ENCODE results near the gene NCOR1.
"Not testable (repeated sequence)": the region's sequence is repeated elsewhere in the genome, so short reads cannot be mapped to it uniquely, and the experiment has no call there.

NCOR1 gene

GRCh38 chr17:16243385-16243784, 28.1 kb upstream of the NCOR1 start:
- Histone ChIP-seq H3K36me3 (replicated peaks; ENCODE audit: low read depth, low read length) (no peaks in the 10 kb centered on the region), H3K4me2 (ENCODE audit: low read length) (peak overlapping the region; percentile 44), H3K27ac (ENCODE audit: low read length) (0 out of 2 replicates have a peak overlapping the region, but pooled peaks have one; percentile 17), H2AFZ (ENCODE audit: low read depth, low read length) (peak overlapping the region; percentile 48; the same call in 1 of the 2 replicates), H3K27me3 (ENCODE audit: low read depth, low read length) (no peaks in the 10 kb centered on the region), H4K20me1 (ENCODE audit: insufficient read depth, low read length) (no peaks in the 10 kb centered on the region), H3K9ac (ENCODE audit: low read length) (no peak overlapping the region), H3K4me1 (ENCODE audit: low read length) (peaks cover 15% of the 10 kb centered on the region), H3K9me3 (ENCODE audit: insufficient read depth, low read length) (no peaks in the 10 kb centered on the region), H3K4me3 (ENCODE audit: low read length) (no peak overlapping the region), H3K79me2 (ENCODE audit: low read length) (no peaks in the 10 kb centered on the region; the same call in 1 of the 2 replicates)
- no peak for TF ChIP-seq CTCF (IDR thresholded peaks at IDR 0.05; ENCODE audit: low read depth, low read length)
- no peak for TF ChIP-seq EZH2phosphoT487 (IDR thresholded peaks at IDR 0.05; ENCODE audit: low read depth)

GRCh38 chr17:16241906-16242399, 26.6 kb upstream of the NCOR1 start:
- H3K9ac ChIP-seq (ENCODE audit: low read length) = no peak overlapping the region
- no peaks in the 10 kb centered on the region for H3K27me3 ChIP-seq (ENCODE audit: low read depth, low read length)
- no peaks in the 10 kb centered on the region for H3K36me3 ChIP-seq (replicated peaks; ENCODE audit: low read depth, low read length)
- peaks cover 15% of the 10 kb centered on the region for H3K4me1 ChIP-seq (ENCODE audit: low read length)
- no peak overlapping the region for H3K4me3 ChIP-seq (ENCODE audit: low read length)
- no peak overlapping the region for H2AFZ ChIP-seq (ENCODE audit: low read depth, low read length)
- no peak overlapping the region for H3K4me2 ChIP-seq (ENCODE audit: low read length)
- H3K27ac ChIP-seq (ENCODE audit: low read length) = no peak overlapping the region
- no peak for TF ChIP-seq CTCF (IDR thresholded peaks at IDR 0.05; ENCODE audit: low read depth, low read length)
- H3K9me3 ChIP-seq (ENCODE audit: insufficient read depth, low read length) = no peaks in the 10 kb centered on the region
- H4K20me1 ChIP-seq (ENCODE audit: insufficient read depth, low read length) = no peaks in the 10 kb centered on the region
- H3K79me2 ChIP-seq (ENCODE audit: low read length) = no peaks in the 10 kb centered on the region; the same call in 1 of the 2 replicates

GRCh38 chr17:16239931-16240330, 24.6 kb upstream of the NCOR1 start:
- H2AFZ ChIP-seq (ENCODE audit: low read depth, low read length) = no peak overlapping the region
- no peak overlapping the region for H3K9ac ChIP-seq (ENCODE audit: low read length)
- H3K79me2 ChIP-seq (ENCODE audit: low read length) = no peaks in the 10 kb centered on the region; the same call in 1 of the 2 replicates
- no peak overlapping the region for H3K27ac ChIP-seq (ENCODE audit: low read length)
- TF ChIP-seq CTCF (IDR thresholded peaks at IDR 0.05; ENCODE audit: low read depth, low read length) = no peak
- no peak for TF ChIP-seq EZH2phosphoT487 (IDR thresholded peaks at IDR 0.05; ENCODE audit: low read depth)
- no peaks in the 10 kb centered on the region for H3K36me3 ChIP-seq (replicated peaks; ENCODE audit: low read depth, low read length)
- no peaks in the 10 kb centered on the region for H4K20me1 ChIP-seq (ENCODE audit: insufficient read depth, low read length)
- H3K4me2 ChIP-seq (ENCODE audit: low read length) = no peak overlapping the region
- no peaks in the 10 kb centered on the region for H3K27me3 ChIP-seq (ENCODE audit: low read depth, low read length)
- H3K4me3 ChIP-seq (ENCODE audit: low read length) = no peak overlapping the region
- peaks cover 15% of the 10 kb centered on the region for H3K4me1 ChIP-seq (ENCODE audit: low read length)
- H3K9me3 ChIP-seq (ENCODE audit: insufficient read depth, low read length) = no peaks in the 10 kb centered on the region

GRCh38 chr17:16232391-16232790, 17.1 kb upstream of the NCOR1 start:
- H3K4me1 ChIP-seq (ENCODE audit: low read length) = peaks cover 8% of the 10 kb centered on the region
- H3K36me3 ChIP-seq (replicated peaks; ENCODE audit: low read depth, low read length) = no peaks in the 10 kb centered on the region
- H3K9ac ChIP-seq (ENCODE audit: low read length) = no peak overlapping the region
- TF ChIP-seq CTCF (IDR thresholded peaks at IDR 0.05; ENCODE audit: low read depth, low read length) (no peak), EZH2phosphoT487 (IDR thresholded peaks at IDR 0.05; ENCODE audit: low read depth) (no peak)
- no peak overlapping the region for H3K27ac ChIP-seq (ENCODE audit: low read length)
- no peak overlapping the region for H3K4me3 ChIP-seq (ENCODE audit: low read length)
- H3K4me2 ChIP-seq (ENCODE audit: low read length) = no peak overlapping the region
- H2AFZ ChIP-seq (ENCODE audit: low read depth, low read length) = no peak overlapping the region
- H3K9me3 ChIP-seq (ENCODE audit: insufficient read depth, low read length) = no peaks in the 10 kb centered on the region
- no peaks in the 10 kb centered on the region for H4K20me1 ChIP-seq (ENCODE audit: insufficient read depth, low read length)
- no peaks in the 10 kb centered on the region for H3K27me3 ChIP-seq (ENCODE audit: low read depth, low read length)
- no peaks in the 10 kb centered on the region; the same call in 1 of the 2 replicates for H3K79me2 ChIP-seq (ENCODE audit: low read length)

GRCh38 chr17:16229912-16230561, 14.7 kb upstream of the NCOR1 start:
- H3K4me3 ChIP-seq (ENCODE audit: low read length); H3K27me3 ChIP-seq (ENCODE audit: low read depth, low read length); H3K79me2 ChIP-seq (ENCODE audit: low read length); H3K4me2 ChIP-seq (ENCODE audit: low read length); H3K27ac ChIP-seq (ENCODE audit: low read length); H3K9me3 ChIP-seq (ENCODE audit: insufficient read depth, low read length); H2AFZ ChIP-seq (ENCODE audit: low read depth, low read length); H3K4me1 ChIP-seq (ENCODE audit: low read length); H4K20me1 ChIP-seq (ENCODE audit: insufficient read depth, low read length); H3K9ac ChIP-seq (ENCODE audit: low read length); H3K36me3 ChIP-seq (replicated peaks; ENCODE audit: low read depth, low read length): not testable (repeated sequence)
